DMS 273 treated with DMSO at 0.1 percent for 48 hours (cell line): Measurements from ENCODE around the gene ZFYVE28.

Experiments
- DNase-seq: peaks from one replicate; lab custom pipeline; 2025; lab: John Stamatoyannopoulos, UW

Gene ZFYVE28

DNA sequence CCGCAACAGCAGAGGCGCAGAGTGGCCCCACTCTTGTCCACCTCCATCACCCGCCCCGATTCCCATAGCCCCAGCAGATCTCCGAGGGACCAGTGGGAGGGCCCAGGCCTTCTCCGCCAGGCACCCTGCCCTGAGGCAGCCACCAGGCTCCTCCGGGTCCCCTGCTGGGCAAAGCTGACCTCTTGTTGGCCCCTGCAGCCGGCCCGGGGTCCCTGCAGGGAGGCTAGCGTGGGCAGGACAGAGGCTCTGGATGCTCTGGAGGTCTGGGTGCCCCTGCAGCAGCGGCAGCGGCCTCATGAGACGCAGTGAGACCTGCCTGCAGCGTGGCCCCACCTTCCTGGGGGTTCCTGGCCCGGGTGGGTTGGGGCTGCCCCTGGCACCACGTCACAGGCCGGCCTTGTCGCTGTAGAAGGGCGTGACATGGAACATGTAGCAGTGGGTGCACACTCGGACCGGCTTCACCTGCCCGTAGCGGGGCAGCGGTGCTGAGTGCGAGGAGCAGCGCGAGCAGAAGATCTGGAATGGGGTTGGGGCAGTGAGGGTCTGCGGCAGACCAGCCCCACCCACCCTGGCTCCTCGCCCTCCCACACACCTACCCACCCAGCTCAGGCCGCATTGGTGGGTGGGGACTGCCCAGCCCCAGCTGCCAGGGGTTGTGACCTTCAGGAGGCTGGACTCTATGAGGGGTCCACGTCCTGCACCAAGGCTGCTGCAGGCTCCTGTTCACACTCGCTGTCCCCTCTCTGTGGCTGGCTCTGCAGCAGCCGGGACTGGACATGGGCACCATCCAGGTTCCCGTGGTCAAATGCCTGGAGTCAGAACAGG, 147.9 kb downstream of the ZFYVE28 start:
- no peak for DNase-seq

DNA sequence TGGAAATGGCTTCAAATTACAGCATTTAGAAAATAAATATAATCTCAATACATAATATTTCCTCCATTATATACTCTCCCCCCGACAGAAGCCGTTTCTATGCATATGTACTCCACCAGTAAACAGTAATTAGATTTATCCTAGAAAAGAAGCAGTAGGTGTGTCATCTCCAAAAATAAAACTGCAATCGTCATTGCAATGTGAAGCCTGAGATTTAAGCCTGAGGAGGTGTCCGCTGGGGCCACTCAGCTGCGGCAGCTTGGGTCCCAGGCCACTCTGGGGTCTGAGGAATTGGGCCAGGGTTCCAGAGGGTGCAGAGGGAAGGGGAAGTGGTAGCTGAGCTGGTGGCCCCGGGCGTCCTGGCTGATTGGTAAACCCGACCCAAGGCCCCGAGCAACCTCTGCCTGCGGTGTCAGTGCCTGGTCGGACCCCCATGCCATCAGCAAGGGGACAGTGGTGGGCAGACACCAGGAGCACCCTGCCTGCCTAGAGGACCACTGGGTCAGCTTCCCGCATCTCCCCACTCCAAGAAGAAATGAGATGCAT, 148.8 kb downstream of the ZFYVE28 start:
- no peak for DNase-seq

DNA sequence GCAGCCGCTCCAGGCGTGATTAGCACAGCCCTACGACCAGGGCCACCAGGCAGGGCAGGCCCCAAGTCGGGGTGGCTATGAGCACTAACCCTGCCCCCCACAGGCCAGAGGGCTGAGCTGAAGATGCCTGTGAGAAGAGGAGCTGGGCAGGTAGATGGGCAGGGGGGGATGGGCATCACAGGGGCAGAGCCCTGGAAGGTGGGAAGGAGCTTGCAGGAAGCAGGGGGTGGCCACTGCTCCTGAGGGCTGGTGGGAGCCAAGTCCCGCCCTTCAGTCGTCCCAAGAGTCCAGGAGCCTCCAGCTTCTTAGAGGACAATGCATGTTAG, 149.3 kb downstream of the ZFYVE28 start:
- DNase-seq = no peak

DNA sequence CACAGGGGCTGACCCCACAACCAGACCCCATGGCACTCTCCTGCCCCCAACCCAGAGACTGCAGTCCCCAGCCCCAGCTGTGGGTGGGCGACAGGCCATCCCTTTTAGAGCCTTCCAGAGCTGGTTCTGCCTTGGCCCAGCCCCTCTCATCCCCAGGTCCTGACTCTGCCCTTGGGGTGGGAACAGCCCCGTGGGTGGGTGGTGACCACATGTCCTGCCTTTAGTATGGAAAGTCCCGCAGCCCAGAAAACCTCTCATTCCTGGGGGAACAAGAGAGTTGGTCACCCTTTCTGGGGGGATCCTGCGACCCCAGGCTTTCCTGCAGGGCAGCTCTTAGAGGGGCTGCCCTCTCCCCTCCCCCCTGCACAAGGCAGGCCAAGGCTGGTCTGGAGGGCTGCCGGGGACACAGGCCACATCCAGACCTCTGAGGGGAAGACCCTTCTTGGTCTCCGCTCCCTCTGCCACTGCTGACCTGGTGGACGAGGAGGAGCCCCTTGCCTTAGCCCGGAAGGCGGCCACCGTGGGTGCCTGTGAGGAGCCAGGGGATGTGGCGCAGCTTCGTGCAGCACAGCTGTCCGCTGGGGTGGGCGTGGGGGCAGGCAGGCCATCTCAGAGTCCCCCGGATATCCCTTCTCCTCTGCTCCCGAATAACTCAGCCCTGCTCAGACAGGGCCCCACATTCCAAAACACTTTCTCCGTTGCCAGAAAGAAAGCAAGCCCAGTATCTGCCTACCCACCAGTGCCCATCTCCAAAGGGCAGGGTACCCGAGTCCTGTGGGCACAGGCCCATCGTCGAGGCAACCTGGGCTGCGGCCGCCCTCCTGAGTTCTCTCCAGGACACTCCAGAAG, 149.9 kb downstream of the ZFYVE28 start:
- DNase-seq = no peak

DNA sequence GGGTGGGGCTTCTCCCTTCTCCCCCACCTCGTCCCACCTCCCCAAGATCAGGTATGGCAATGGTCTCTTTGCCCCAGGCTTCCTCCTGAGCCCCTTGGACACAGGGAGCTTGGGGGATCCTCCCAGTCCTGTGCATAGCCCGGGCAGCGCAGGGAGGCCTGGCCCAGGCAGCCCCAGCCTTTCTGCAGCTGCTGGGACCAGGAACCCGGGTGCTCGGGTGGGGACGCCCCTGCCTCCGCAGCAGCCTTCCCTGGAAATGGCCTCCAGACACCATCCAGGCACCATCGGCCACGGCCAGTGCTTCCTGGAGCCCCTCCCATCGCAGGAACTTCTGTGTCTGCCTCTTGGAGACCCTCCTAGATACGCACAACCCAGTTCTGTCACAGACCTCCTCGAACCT, 150.6 kb downstream of the ZFYVE28 start:
- no peak for DNase-seq

DNA sequence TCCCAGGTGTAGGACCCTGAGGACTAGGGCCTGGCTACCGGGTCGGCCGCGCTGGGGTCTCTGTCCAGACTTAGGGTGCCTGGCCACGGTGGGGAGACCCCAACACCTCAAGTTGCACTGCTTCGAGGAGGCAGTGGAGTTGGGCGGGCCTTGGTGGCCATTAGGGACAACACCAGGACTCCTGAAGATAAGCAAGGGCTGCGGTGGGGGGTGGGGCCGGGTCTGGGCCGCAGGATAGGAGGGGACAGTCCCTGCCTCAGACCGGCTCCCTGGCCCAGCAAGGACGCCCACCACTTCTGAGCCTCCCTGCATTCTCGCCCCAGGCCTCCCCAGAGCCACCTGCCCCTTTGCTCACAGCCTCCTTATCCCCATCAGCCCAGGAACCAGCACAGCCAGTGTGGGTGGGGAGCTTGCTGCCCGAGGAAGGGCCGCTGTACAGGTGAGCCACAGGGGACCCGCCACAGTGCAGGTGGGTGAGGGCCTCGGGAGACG, 151.1 kb downstream of the ZFYVE28 start:
- DNase-seq = no peak

DNA sequence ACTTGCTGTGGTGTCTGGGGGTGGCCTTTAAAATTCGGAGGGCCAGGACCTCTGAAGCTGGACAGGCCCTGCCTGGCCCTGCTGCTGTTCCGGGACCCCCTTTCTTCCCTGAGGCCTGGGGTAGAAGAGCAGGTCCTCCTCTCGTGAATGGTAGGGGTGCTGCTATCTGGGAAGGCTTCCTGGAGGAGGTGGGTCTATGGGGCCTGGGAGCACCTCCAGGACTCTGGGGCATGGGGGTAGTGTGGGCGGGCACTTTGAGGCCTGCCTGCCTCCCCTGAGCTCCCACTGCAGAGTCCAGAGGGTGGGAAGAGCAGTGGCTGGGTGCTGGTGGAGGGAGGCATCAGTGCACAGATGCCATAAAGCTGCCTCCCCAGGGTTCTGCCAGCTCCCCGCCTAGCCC, 151.6 kb downstream of the ZFYVE28 start:
- no peak for DNase-seq

DNA sequence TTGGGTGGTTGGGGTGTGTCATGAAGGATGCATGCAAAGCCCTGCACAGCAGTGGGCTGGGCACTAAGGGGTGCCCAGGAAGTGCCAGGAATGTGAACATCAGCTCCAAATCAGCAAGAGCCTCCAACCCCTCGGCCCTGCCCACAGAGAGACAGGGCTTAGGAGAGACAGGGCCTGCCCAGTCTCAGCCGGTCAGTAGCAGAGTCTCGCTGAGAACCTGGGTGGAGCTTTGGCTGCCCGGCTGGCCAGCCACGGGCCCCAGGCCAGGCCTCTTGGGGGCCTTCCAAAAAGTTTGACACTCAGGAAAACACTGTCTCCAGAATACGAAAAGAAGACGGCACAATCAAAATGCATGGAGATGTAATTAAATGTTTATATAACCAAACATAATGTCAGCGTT, 152.3 kb downstream of the ZFYVE28 start:
- no peak for DNase-seq

DNA sequence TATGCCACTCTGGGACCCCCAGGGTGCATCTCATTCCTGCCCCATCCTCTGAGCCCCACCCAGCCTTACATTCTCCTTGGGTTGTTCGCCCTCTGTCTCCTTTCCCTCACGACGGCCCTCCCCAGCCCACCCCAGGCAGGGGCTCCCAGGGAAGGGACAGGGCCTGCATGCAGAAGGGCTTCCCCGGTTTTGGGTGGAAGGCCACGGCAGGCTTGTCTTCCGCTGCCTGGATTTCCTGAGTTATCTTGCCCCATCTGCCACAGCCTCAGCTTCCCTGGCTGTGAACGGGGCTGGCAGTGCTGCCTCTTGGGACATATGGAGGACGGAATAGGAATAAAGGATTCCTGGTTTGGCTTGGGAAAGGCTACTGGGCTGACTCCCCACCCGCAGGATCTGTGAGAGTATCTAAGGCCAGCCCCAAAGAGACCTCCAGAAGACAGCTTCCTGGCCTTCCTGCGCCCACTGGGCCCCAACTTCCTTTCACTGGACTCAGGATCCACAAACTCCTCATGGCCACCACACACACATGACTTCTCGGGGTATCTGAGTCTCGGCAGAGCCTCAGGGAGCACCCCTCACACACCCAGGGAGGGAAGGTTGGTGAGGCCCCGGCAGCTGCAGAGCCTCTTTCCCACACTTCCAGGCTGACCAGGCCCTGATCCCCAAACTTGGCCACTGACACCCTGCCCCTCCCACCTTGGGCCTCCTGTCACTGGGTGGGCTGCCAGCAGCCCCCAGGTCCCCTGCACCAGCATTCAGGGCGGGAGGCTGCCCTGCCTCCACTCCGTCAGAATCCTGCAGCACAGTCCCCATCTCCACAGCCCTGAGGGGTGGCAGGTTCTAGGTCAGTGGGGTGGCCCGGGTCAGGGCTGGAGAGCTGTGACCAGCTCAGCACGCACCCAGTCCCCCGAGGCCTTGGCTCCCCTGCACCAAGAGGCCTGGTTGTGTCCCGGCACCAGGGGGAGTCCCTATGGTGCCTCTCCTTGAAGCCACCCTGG, 153.0 kb downstream of the ZFYVE28 start:
- DNase-seq = no peak

DNA sequence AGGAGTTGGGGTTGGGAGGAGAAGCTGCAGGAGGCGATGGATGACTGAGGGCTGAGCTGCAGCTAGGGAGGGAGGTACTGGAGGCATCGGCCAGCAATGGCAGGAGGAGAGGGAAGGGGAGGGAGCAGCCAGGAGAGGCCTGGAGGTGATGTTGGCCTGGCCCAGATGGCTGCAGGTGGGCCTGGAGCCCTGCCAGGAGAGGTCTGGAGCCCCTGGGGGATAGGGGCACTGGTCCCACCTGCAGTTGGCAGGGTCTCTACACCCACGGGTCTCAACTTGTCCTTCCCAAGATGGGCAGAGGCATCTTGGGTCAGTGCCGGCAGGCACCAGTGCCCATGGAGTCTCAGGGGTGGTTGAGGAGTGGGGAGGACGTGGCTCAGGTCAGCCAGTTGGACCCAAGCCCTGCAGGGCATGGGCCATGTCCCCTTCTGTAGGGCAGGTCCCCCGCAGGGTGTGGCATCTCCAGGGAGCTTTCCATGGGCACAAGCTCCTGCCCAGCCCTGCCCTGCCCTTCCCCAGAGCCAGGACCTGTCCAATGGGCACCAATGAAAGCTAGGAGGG, 153.9 kb downstream of the ZFYVE28 start:
- no peak for DNase-seq

DNA sequence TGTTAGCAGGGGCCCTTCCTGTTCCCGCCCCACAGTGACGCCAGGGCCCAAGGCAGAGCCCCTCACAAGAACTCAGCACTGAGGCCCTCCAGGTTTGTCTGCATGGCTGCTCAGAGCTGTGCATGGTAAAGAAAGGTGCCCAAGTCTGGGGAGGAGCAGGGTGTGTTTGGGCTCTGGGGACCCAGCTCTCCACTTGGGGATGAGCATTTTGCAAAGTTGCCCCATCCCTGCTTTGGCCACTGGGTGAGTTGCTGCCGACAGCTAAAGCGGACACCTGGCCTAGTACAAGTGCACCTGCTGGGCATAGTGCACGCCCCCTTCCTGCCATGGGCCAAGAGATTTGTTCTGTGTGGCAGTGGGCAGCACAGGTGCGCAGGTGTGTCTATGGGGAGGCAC, 154.5 kb downstream of the ZFYVE28 start:
- DNase-seq = no peak

DNA sequence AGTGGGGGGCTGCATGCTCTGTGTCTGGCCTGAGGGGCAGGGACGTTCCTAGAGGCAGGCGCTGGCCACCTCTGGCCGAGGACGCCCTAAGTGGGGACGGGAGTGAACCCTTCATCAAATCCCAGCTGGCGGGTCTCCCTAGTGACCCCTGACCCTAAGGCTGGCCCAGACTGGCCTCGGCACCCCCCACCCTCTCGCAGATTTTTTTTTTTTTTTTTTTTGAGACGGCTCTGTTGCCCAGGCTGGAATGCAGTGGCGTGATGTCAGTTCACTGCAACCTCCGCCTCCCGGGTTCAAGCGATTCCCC, 155.5 kb downstream of the ZFYVE28 start:
- no peak for DNase-seq

DNA sequence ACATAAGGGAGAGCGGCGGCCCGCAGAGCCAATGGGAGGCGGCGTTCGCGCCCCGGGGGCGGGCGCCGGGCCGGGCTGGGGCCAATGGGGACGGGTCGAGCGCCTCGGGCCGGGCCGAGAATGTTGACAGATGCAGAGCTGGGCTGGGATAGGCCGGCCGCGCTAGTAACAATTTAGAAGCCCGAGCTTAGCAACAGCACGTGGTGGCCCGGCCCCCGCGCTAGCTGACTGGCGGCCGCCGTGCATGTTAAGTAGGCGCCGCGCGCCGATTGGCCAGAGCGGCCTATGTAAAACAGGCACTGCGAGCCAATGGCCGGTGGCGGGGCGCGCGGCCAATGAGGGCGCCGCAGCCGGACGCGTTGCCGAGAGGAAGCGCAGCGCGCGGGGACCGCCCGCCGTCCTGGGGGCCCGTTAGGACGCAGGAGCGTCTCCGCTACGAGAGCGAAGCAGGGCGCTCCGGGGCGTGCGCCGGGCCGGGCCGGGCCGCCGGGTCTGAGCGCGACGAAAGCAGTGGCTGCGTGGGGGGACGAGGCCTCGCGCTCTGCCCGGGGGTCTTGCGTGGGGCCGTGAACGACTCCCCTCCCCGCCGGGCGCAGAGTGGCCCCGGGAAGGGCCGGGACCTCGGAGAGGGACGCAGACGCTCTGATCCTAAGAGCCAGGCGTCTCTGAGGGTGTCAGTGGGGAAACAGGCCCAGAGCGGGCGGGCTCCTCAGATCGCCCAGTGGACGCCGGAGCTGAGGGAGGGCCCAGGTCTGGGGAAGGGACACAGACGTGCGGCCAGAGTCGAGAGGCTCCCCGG, 156.1 kb downstream of the ZFYVE28 start:
- peak; percentile 93 for DNase-seq

DNA sequence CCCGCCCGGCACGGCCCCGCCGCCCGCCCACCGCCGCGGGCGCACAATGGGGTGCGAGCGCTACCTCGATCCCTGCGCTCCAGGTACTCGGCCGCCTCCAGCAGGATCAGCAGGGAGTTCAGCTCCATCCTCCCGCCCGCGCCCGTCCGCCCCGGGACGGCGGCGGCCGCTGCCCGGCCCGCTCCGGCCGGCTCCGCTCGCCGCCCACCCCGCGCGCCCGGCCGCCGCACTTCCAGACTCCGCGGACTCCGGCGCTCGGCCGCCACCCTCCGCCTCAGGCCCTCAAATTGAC, 156.6 kb downstream of the ZFYVE28 start, which contains the start of gene MXD4:
MXD4 (minus strand) TSS at position 257 of the 292 bp plus-strand sequence; CDS start at position 128, 129 bp downstream.
- no peak for DNase-seq

DNA sequence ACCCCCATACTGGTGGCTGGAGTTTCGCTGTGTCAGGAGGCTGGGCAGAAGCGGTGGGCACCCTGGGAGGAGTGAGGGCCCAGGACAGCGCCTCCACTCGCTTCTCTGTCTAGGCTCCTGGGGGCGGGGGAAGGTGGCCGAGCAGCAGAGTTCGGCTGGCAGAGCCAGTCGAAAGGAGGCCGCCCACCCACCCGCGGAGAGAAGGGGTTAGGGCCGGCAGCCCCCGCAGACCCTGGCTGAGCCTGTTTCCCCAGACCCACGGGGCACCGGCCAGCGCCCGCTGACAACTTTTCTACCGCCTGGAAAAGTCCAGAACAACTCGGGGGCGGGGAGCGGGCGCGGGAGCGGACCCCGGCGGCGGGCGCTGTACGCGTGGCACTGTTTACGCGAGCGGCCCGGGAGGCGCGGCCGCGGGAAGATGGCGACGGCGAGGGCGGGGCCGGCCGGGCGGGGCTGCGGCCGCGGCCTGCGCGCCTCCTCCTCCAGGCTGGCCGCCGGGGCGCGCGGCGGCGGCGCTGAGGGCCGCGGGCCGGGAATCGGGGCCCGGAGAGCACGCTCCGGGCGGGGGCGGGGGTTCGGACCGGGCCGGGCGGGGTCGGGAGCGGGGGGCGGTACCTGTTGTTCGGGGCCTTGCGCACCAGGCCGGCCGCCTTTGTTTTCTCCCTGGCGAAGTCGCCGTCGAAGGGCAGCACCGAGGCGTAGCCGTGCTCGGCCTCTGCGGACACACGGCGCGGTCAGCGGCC, 157.2 kb downstream of the ZFYVE28 start:
- DNase-seq = no peak

DNA sequence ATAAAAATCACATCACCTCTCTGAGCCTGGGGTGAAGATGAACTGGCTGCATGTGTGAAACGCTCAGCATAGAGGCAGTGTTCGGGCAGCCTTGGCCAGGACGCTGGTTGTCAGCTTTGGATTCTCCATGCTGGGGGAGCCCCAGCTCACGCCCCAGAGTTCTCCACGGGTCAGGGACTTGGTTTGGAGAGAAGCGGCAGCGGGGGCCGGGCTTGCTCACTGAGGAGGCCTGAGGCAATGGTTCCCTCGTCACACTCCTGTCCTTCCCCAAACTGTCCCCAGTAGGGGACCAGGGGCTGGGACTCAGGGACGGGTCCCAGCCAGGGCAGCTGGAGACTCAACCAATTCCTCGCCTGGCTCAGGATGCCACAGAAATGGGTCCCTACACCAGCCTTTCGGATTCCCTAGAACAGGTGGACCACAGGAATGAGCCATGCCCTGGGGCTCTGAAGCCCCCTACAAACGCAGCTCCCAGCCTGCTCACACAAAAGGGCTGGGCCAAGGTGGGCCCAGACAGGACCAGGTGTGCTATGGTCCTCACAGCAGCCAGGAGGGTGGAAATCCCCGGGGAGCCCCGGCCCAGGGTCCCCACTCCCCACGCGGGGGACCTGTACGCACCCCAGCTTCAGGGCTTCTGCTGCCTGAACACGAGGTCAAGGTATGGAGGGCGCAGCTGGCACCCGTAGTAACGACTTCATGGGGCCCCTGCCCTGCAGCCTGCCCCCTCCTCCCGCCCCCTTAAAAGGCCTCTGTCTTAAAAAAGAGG, 157.9 kb downstream of the ZFYVE28 start:
- no peak for DNase-seq

DNA sequence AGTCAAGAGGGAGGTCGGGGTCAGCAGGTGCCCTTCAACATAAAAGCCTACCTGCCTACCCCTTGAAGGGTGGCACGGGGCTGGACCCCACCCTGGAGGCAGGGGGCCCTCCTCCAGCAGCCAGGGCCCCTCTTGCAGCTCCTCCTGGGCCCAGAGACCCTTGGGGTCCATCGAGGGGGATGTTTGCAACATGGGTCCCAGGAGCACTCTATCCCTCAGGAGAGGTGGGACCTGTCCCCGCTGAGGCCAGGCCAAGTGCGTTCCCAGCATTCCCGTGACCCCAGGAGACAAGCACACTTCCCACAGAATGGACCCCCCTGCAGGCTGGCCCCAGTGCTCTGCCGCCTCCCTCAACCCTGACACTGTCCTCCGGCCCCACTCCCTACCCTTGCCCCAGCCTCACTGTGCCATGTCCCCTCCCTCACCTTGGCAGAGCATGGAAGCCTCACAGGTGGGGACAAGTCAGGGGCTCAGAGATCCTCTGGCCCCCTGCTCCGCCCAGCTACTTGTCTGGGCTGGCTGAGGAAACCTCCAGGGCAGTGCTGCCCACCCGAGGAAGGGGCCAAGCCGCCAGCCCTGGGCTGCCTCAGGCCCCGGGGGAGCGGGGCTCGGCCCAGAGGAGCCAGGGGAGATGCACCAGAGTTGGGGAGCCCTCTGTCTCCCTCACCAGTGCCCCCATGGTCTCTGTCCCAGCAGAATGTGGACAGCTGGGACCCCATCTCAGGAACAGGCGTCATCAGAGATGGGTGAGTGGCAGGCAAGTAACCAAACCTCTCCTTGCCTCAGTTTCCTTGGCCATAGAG, 158.7 kb downstream of the ZFYVE28 start:
- DNase-seq = no peak

DNA sequence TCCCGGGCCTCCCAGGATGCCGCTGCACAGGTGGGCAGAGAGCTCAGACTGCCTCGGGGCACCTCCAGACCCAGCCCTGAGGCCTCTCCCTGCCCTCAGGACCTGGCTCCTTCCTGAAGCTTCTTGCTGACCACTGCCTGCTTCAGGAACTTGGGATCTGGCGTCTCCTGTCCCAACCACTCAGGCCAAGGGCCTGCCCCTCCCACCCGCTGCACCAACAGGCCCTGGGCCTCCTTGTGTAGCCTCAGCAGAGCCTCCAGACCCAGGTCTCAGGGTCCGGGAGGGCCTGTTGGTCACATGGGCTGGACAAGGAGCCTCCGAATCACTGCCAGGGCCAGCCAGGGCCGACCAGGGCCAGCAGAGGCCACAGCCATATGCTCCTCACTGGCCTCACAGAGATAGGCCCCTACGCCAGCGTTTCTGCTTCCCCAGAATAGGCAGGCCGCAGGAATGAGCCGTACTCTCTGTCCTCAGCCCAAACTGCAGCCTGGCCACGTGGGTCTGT, 159.4 kb downstream of the ZFYVE28 start:
- no peak for DNase-seq
